Measurements from ENCODE around the gene KANSL1. TPM values are rescaled to one million over a fixed set of nuclear protein-coding genes. Genes with fewer than 3 reads are reported as not detected.
"Not testable (repeated sequence)": the region's sequence is repeated elsewhere in the genome, so short reads cannot be mapped to it uniquely, and the experiment has no call there.

Gene KANSL1
- total RNA-seq = 100 to 1,000 TPM; 132 to 140 TPM

DNA sequence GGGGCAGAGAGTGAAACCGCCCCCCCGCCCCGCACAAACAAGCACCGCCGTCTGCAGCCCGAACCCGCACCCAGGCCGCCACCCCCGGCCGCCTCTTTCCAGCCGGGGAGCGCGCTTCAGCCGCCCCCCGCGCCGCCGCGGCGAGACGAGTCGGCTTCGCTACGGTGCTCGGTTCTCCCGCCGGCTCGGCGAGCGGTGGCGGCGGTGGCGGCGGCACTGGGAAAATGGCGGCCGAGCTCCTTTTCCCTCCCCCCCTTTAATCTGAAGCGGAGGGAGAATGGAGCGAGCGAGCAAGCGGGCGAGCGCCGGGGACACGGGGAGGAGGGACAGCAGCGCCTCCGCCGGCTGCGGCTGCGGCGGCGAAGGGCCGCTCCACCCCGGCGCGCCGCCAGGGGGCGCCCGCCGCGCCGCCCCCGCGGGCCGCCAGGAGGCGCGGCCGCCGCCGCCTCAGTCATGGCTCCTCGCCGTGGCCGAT lies at the start of gene KANSL1:
Gene KANSL1 (minus strand): TSS at position 279 of the 475 bp plus-strand sequence. CDS start 21,286 bp downstream, outside the sequence.
- peaks cover 26% of the 10 kb centered on the region for H3K36me3 Mint-ChIP-seq
- no peak for DNase-seq
- H3K27ac Mint-ChIP-seq = peak within 1 kb of the TSS; percentile 99
- peak; percentile 65 for ATAC-seq (ENCODE audit: low read depth)
- no peaks in the 10 kb centered on the region for H3K27me3 Mint-ChIP-seq
- H3K4me3 Mint-ChIP-seq = peak within 1 kb of the TSS; percentile 98
- no peaks in the 10 kb centered on the region for H3K9me3 Mint-ChIP-seq
- POLR2A ChIA-PET = interaction anchor here (0.6 to 3.1 kb wide), 14 partner anchors 9 to 149 kb away, joined by 3 to 26 read pairs (median 6); no protein-coding TSS in a partner anchor
- peaks cover 57% of the 10 kb centered on the region for H3K4me1 Mint-ChIP-seq

DNA sequence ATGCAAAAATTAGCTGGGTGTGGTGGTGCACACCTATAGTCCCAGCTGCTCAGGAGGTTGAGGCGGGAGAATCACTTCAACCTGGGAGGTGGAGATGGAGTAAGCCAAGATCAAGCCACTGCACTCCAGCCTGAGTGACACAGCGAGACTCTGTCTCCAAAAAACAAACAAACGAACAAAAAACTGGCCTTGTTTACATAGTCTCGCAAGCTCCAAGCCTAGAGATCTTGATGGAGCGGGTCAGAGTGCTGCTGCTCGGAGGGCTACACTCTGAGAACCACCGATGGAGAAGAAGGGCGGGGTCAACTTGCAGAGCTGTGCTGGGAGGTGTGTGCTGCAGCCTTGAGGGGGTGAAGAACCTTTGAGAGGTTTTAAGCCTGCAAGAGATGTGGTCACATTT lies 38.1 kb upstream of the KANSL1 start:
- ATAC-seq (ENCODE audit: low read depth); POLR2A ChIA-PET; H3K36me3 Mint-ChIP-seq; H3K9me3 Mint-ChIP-seq; H3K4me1 Mint-ChIP-seq; H3K27me3 Mint-ChIP-seq; H3K4me3 Mint-ChIP-seq; H3K27ac Mint-ChIP-seq; DNase-seq: not testable (repeated sequence)

GRCh38 chr17:46225274-46225794 lies 32.1 kb upstream of the KANSL1 start:
- H3K4me3 Mint-ChIP-seq = peak overlapping the region; percentile 89
- H3K4me1 Mint-ChIP-seq, POLR2A ChIA-PET: not testable (repeated sequence)

GRCh38 chr17:46224864-46225263 lies 31.6 kb upstream of the KANSL1 start:
- ATAC-seq (ENCODE audit: low read depth) = peak; percentile 53
- H3K36me3 Mint-ChIP-seq, H3K4me1 Mint-ChIP-seq, H3K9me3 Mint-ChIP-seq, DNase-seq, H3K27me3 Mint-ChIP-seq, POLR2A ChIA-PET: not testable (repeated sequence)
- H3K4me3 Mint-ChIP-seq = peak overlapping the region; percentile 89
- H3K27ac Mint-ChIP-seq = peak overlapping the region; percentile 79

More at GRCh38 chr17:46225274-46225794, 32.1 kb upstream of the KANSL1 start:
- peak; percentile 98 for DNase-seq
- not testable (repeated sequence) for H3K27me3 Mint-ChIP-seq, H3K36me3 Mint-ChIP-seq, H3K9me3 Mint-ChIP-seq
- peak overlapping the region; percentile 79 for H3K27ac Mint-ChIP-seq
- ATAC-seq (ENCODE audit: low read depth) = peak; percentile 100

- H3K36me3 Mint-ChIP-seq = peaks cover 11% of the 10 kb centered on the region
- H3K27me3 Mint-ChIP-seq; POLR2A ChIA-PET; H3K4me3 Mint-ChIP-seq; H3K4me1 Mint-ChIP-seq; DNase-seq; H3K27ac Mint-ChIP-seq; H3K9me3 Mint-ChIP-seq; ATAC-seq (ENCODE audit: low read depth): not testable (repeated sequence)
These were observed 29.8 kb upstream of the KANSL1 start for GRCh38 chr17:46223041-46223440.

- H3K9me3 Mint-ChIP-seq = no peaks in the 10 kb centered on the region
- no peak overlapping the region for H3K27ac Mint-ChIP-seq
- ATAC-seq (ENCODE audit: low read depth) (no peak), DNase-seq (no peak)
- H3K4me1 Mint-ChIP-seq = peaks cover 24% of the 10 kb centered on the region
- POLR2A ChIA-PET = no interaction called here
- H3K4me3 Mint-ChIP-seq = no peak overlapping the region
- H3K36me3 Mint-ChIP-seq = peaks cover 22% of the 10 kb centered on the region
- no peaks in the 10 kb centered on the region for H3K27me3 Mint-ChIP-seq
These were observed 23.5 kb upstream of the KANSL1 start for GRCh38 chr17:46216682-46217081.

- no peaks in the 10 kb centered on the region for H3K9me3 Mint-ChIP-seq
- H3K4me3 Mint-ChIP-seq = no peak overlapping the region
- peaks cover 23% of the 10 kb centered on the region for H3K4me1 Mint-ChIP-seq
- ATAC-seq (ENCODE audit: low read depth) (peak; percentile 76), DNase-seq (no peak)
- H3K27me3 Mint-ChIP-seq = no peaks in the 10 kb centered on the region
- peaks cover 21% of the 10 kb centered on the region for H3K36me3 Mint-ChIP-seq
- no peak overlapping the region for H3K27ac Mint-ChIP-seq
- POLR2A ChIA-PET = interaction anchor here (0.5 to 3.4 kb wide), 4 partner anchors 20 to 187 kb away, joined by 4 to 26 read pairs (median 5); partner anchors contain the start of gene KANSL1
These were observed 19.6 kb upstream of the KANSL1 start for GRCh38 chr17:46212634-46213435.

- Mint-ChIP-seq H3K4me3 (no peak overlapping the region), H3K9me3 (peaks cover 2% of the 10 kb centered on the region), H3K27ac (no peak overlapping the region), H3K4me1 (peaks cover 22% of the 10 kb centered on the region), H3K36me3 (peaks cover 34% of the 10 kb centered on the region), H3K27me3 (no peaks in the 10 kb centered on the region)
- ATAC-seq (ENCODE audit: low read depth) (no peak), DNase-seq (no peak)
- POLR2A ChIA-PET = interaction anchor here (0.7 kb wide), 1 partner anchor 10 kb away, joined by 3 read pairs; no protein-coding TSS in a partner anchor
These were observed 15.8 kb upstream of the KANSL1 start for GRCh38 chr17:46208997-46209396.

- H3K36me3 Mint-ChIP-seq = peaks cover 34% of the 10 kb centered on the region
- H3K27me3 Mint-ChIP-seq = no peaks in the 10 kb centered on the region
- no peak overlapping the region for H3K27ac Mint-ChIP-seq
- ATAC-seq (ENCODE audit: low read depth) (no peak), DNase-seq (no peak)
- H3K4me1 Mint-ChIP-seq = peaks cover 20% of the 10 kb centered on the region
- POLR2A ChIA-PET = interaction anchor here (1.3 kb wide), 1 partner anchor 12 kb away, joined by 7 read pairs; the partner anchor contains the start of gene KANSL1
- H3K9me3 Mint-ChIP-seq = peaks cover 4% of the 10 kb centered on the region
- H3K4me3 Mint-ChIP-seq = no peak overlapping the region
These were observed 12.7 kb upstream of the KANSL1 start for GRCh38 chr17:46205975-46206374.

DNA sequence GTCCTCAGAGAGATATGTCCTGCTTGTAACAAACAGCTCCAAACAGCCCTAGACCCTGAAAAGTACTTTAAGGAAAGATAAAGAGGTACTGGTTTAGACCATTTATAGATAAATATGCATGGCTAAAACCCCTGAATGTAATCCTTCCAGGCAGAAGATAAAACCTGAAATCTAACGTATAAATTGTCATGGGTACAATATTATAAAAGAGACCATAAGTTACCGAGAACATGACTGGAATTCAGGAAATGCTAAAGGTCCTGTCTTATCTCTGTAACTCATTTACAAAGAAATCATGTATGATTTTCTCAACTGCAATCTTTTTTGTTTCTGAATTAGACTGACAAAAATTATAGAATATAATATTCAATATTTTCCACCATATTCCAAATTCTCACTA lies 9.2 kb upstream of the KANSL1 start:
- Mint-ChIP-seq H3K27ac (no peak overlapping the region), H3K27me3 (no peaks in the 10 kb centered on the region), H3K4me3 (no peak overlapping the region), H3K9me3 (peaks cover 4% of the 10 kb centered on the region), H3K4me1 (peaks cover 34% of the 10 kb centered on the region), H3K36me3 (peaks cover 29% of the 10 kb centered on the region)
- no peak for ATAC-seq (ENCODE audit: low read depth)
- POLR2A ChIA-PET = interaction anchor here (1.1 kb wide), 1 partner anchor 16 kb away, joined by 3 read pairs; no protein-coding TSS in a partner anchor
- no peak for DNase-seq

- H3K9me3 Mint-ChIP-seq = peaks cover 4% of the 10 kb centered on the region
- no peak overlapping the region for H3K27ac Mint-ChIP-seq
- H3K36me3 Mint-ChIP-seq = peaks cover 31% of the 10 kb centered on the region
- no peaks in the 10 kb centered on the region for H3K27me3 Mint-ChIP-seq
- DNase-seq (no peak), ATAC-seq (ENCODE audit: low read depth) (no peak)
- POLR2A ChIA-PET = interaction anchor here (1.1 kb wide), 1 partner anchor 15 kb away, joined by 3 read pairs; no protein-coding TSS in a partner anchor
- H3K4me3 Mint-ChIP-seq = no peak overlapping the region
- H3K4me1 Mint-ChIP-seq = peaks cover 38% of the 10 kb centered on the region
These were observed 8.3 kb upstream of the KANSL1 start for GRCh38 chr17:46201491-46201890.

GRCh38 chr17:46200197-46200596 lies 7.0 kb upstream of the KANSL1 start:
- Mint-ChIP-seq H3K4me3 (no peak overlapping the region), H3K36me3 (peaks cover 20% of the 10 kb centered on the region), H3K4me1 (peaks cover 40% of the 10 kb centered on the region), H3K27ac (no peak overlapping the region), H3K9me3 (peaks cover 1% of the 10 kb centered on the region), H3K27me3 (no peaks in the 10 kb centered on the region)
- no peak for DNase-seq
- no peak for ATAC-seq (ENCODE audit: low read depth)
- POLR2A ChIA-PET = no interaction called here

GRCh38 chr17:46199379-46199778 lies 6.2 kb upstream of the KANSL1 start:
- Mint-ChIP-seq H3K4me1 (peaks cover 46% of the 10 kb centered on the region), H3K36me3 (peaks cover 16% of the 10 kb centered on the region), H3K27me3 (no peaks in the 10 kb centered on the region), H3K4me3 (no peak overlapping the region), H3K27ac (no peak overlapping the region), H3K9me3 (peaks cover 1% of the 10 kb centered on the region)
- POLR2A ChIA-PET = no interaction called here
- ATAC-seq (ENCODE audit: low read depth) = no peak
- DNase-seq = no peak

All from activated naive CD8-positive, alpha-beta T cell treated with anti-CD3 and anti-CD28 coated beads, Interleukin-2, amount 10 ng/mL, durations not matched to agents 7 days and 5 days (primary cell).